Naive B cell (primary cell): ENCODE measurements around the gene NDFIP2. TPM values are rescaled to one million over a fixed set of nuclear protein-coding genes. Genes with fewer than 3 reads are reported as not detected.

Source experiments
- ATAC-seq, 2 donors: fragments of 150-1000 bp; cut with Tn5 transposase; 2 replicates each; pipeline ENCODE4 v1.10.0; 2021; ENCODE audit warnings: low read depth in 2 of 2, mild to moderate bottlenecking in 2 of 2, moderate library complexity in 2 of 2
- DNase-seq: peaks from one replicate; pipeline ENCODE4 v3.0.0; 2022
- H3K27ac Mint-ChIP-seq, 6 donors: one replicate each; pipeline ENCODE4 v1.8.0; 2020 to 2022; ENCODE audit warnings: mild to moderate bottlenecking in 6 of 6, mixed read lengths in 6 of 6, moderate library complexity in 5 of 6, inconsistent platforms in 2 of 6
- H3K27me3 Mint-ChIP-seq, 3 donors: one replicate each; pipeline ENCODE4 v1.8.0; 2021 to 2022; ENCODE audit warnings: mixed read lengths in 3 of 3, mild to moderate bottlenecking in 1 of 3
- H3K36me3 Mint-ChIP-seq, 2 donors: one replicate each; pipeline ENCODE4 v1.8.0; 2020 to 2022; ENCODE audit warnings: mixed read lengths in 2 of 2, inconsistent platforms in 1 of 2, mild to moderate bottlenecking in 1 of 2
- H3K4me1 Mint-ChIP-seq, 3 donors: one replicate each; pipeline ENCODE4 v1.8.0; 2020 to 2022; ENCODE audit warnings: mixed read lengths in 3 of 3, inconsistent platforms in 1 of 3, mild to moderate bottlenecking in 1 of 3, moderate library complexity in 1 of 3
- H3K4me3 Mint-ChIP-seq, 8 donors: one replicate each; pipeline ENCODE4 v1.8.0; 2020 to 2022; ENCODE audit warnings: mild to moderate bottlenecking in 8 of 8, mixed read lengths in 8 of 8, moderate library complexity in 8 of 8, inconsistent platforms in 2 of 8
- H3K9me3 Mint-ChIP-seq, 7 donors: one replicate each; pipeline ENCODE4 v1.8.0; 2020 to 2022; ENCODE audit warnings: mixed read lengths in 7 of 7, mild to moderate bottlenecking in 5 of 7, inconsistent platforms in 2 of 7, moderate library complexity in 1 of 7
- polyA plus RNA-seq, 6 donors: library from polyadenylated mRNA; unstranded; fragments of 300-500 nt; fragmentation: Illumina TruSeq; gene quantifications; one replicate each; pipeline ENCODE4 v1.2.3, GENCODE V29; 2021; ENCODE audit warnings: low read depth in 6 of 6

NDFIP2 gene
- polyA plus RNA-seq, 6 donors from 2014 or later: 0.14 TPM; not detected in 5

DNA sequence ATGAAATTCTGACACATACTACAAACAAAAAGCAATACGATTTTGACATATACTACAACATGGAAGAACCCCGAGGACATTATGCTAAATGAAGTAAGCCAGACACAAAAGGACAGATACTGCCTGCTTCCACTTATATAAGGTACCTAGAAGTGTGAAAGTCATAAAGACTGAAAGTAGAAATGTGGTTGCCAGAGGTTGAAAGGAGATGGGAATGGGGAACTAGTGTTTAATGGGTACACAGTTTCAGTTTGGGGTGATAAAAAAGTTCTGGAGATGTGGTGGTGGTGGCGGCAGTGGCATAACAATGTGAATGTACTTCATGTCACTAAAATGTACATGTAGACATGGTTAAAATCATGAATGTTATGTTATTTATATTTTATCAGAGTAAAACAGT lies 12.1 kb upstream of the NDFIP2 start:
- no peak for ATAC-seq
- H3K27me3 Mint-ChIP-seq: peaks cover 22 to 41% (median 27%) of the 10 kb centered on the region in 3 donors
- no peaks in the 10 kb centered on the region for H3K36me3 Mint-ChIP-seq
- H3K9me3 Mint-ChIP-seq: peaks cover 0 to 6% (median 1%) of the 10 kb centered on the region in 7 donors
- H3K4me1 Mint-ChIP-seq: no peaks in the 10 kb centered on the region
- no peak overlapping the region for H3K4me3 Mint-ChIP-seq
- no peak overlapping the region for H3K27ac Mint-ChIP-seq
- no peak for DNase-seq

DNA sequence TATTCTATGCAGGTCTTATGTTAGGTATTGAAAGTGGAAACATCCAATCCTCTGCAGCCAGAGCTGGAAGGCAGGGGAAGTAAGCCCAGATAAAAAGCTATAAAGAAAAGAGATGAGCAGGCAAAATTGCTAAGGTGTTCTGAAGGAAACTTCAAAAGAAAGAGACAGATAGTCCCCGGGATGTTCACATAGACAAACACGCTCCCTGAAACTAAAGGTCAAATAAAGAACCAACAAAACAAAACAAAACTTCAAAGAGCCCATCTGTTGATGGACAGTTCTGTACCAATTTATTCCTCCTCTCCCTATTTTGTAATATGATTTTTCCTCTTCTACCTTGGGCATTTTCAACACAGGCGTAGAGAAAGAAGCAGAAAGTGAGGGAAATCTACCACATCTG lies 11.3 kb upstream of the NDFIP2 start:
- no peak for ATAC-seq
- no peak for DNase-seq
- no peaks in the 10 kb centered on the region for H3K4me1 Mint-ChIP-seq
- peaks cover 0 to 13% (median 8%) of the 10 kb centered on the region in 7 donors for H3K9me3 Mint-ChIP-seq
- no peak overlapping the region for H3K27ac Mint-ChIP-seq
- peaks cover 28 to 46% (median 35%) of the 10 kb centered on the region in 3 donors for H3K27me3 Mint-ChIP-seq
- H3K4me3 Mint-ChIP-seq: no peak overlapping the region
- peaks cover 0 to 5% of the 10 kb centered on the region in 2 donors for H3K36me3 Mint-ChIP-seq

DNA sequence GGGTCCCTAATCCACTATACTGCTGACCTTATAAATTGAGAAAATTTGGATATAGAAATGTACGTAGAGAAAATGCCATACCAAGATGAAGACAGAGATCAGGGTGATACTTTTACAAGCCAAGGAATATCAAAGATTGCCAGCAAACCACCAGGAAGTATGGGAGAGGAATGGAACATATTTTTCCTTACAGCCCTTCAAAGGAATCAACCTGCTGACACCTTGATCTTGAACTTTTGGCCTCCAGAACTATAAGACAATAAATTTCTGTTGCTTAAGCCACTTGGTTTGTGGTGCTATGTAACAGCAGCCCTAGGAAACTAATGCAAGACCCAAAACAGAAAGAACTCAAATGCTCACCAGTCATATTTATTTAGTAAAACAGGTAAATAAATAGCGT lies 10.3 kb upstream of the NDFIP2 start:
- H3K27ac Mint-ChIP-seq: no peak overlapping the region
- DNase-seq: no peak
- peaks cover 0 to 17% (median 12%) of the 10 kb centered on the region in 7 donors for H3K9me3 Mint-ChIP-seq
- H3K4me3 Mint-ChIP-seq: no peak overlapping the region
- peaks cover 0 to 8% of the 10 kb centered on the region in 2 donors for H3K36me3 Mint-ChIP-seq
- no peaks in the 10 kb centered on the region for H3K4me1 Mint-ChIP-seq
- peaks cover 29 to 48% (median 41%) of the 10 kb centered on the region in 3 donors for H3K27me3 Mint-ChIP-seq
- ATAC-seq: no peak

DNA sequence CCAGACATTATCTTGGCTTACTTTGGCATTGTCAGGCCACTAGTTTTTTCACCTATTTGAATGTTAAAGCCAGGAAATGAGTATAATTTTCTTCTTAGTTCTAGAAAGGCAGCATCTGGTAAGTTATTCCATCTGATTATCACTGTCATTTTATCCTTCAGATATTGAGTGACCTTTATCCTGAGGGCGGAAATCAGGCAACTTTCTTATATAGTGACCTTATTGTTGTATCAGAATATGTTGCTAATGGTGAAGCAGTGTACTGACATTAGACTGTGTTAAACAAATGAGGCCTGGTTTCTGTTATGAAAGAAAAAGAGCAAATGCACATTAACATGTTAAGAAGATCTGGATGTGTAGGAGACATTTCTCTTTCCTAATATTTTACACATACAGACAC lies 5.4 kb upstream of the NDFIP2 start:
- peaks cover 0 to 8% of the 10 kb centered on the region in 2 donors for H3K36me3 Mint-ChIP-seq
- H3K27me3 Mint-ChIP-seq: peaks cover 46 to 52% (median 51%) of the 10 kb centered on the region in 3 donors
- H3K4me3 Mint-ChIP-seq: no peak overlapping the region

DNA sequence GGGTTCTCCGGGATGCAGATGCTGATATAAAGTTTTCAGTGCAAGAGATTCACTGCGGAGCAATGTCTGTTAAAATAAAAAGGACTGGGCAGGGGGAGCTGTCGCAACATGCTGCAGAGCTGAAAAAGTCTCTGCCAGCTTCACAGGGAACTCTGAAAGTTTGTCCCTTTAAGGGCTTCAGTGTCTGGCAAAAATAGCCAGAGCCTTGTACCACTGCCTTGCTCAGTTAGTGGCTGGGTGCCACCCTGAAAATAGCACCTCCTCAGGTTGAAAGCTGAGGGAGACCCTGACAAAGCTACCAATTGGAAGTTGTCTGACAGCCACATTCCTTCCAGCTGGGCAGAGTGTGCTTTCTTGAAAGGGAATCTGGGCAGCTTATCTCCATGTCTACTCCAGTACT lies 3.0 kb upstream of the NDFIP2 start:
- ATAC-seq (no peak), DNase-seq (no peak)
- peaks cover 5 to 8% of the 10 kb centered on the region in 2 donors for H3K36me3 Mint-ChIP-seq
- H3K4me1 Mint-ChIP-seq: peaks cover 12 to 18% (median 17%) of the 10 kb centered on the region in 3 donors
- peaks cover 51 to 54% (median 54%) of the 10 kb centered on the region in 3 donors for H3K27me3 Mint-ChIP-seq
- peaks cover 0 to 17% (median 12%) of the 10 kb centered on the region in 7 donors for H3K9me3 Mint-ChIP-seq
- no peak overlapping the region for H3K27ac Mint-ChIP-seq
- peak overlapping the region in 1 of 8 donors; percentile 41 for H3K4me3 Mint-ChIP-seq

More for the DNA sequence above, 5.4 kb upstream of the NDFIP2 start:
- ATAC-seq (no peak), DNase-seq (no peak)
- peaks cover 0 to 16% (median 12%) of the 10 kb centered on the region in 7 donors for H3K9me3 Mint-ChIP-seq
- no peak overlapping the region for H3K27ac Mint-ChIP-seq
- H3K4me1 Mint-ChIP-seq: peaks cover under 1 to 4% (median under 1%) of the 10 kb centered on the region in 3 donors

DNA sequence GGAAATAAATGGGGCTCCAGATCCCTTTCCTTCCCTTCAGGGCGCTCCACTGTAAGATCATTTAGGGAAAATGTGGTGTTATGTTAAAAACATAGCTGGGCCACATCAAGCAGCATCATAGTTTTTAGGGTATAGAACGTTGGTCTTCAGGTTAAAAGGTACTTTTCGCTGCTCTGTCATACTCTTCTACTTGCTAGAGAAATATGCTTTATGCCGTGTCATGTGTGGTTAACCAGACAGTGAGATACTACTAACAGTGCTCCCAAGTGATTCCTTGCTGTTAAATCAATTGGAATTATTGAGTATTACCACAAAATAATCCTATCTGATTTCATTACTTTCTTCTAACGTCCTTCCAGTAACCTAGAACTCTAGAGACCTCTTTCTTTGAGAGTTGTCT lies 1.1 kb upstream of the NDFIP2 start:
- Mint-ChIP-seq H3K4me3 (peak overlapping the region in 5 of 8 donors; percentile 51 to 94 (median 83)), H3K27ac (no peak overlapping the region), H3K9me3 (peaks cover 0 to 7% (median 4%) of the 10 kb centered on the region in 7 donors), H3K4me1 (peaks cover 12 to 18% (median 17%) of the 10 kb centered on the region in 3 donors), H3K36me3 (peaks cover 0 to 5% of the 10 kb centered on the region in 2 donors), H3K27me3 (peaks cover 43 to 55% (median 46%) of the 10 kb centered on the region in 3 donors)
- no peak for ATAC-seq
- no peak for DNase-seq

DNA sequence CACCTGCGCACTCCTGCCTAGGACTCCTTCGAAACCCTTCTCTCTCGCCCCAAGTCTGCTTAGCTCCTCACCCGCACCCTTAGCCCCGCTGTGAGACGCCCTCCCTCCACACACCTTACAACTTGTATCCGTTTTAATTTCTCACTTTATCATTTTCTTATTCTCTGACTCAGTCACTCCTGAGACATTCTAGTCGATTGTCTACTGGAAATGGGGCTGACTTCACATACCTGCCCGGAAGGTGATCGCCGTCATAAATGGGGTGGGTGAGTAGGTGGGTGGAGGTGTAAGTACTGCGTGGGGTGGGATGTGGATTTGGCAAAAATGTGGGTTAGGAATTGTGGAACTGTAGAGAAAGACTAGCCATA lies 714 bp downstream of the NDFIP2 start:
- Mint-ChIP-seq H3K27me3 (peaks cover 44 to 67% (median 51%) of the 10 kb centered on the region in 3 donors), H3K27ac (peak overlapping the region in 4 of 6 donors; percentile 0 to 93 (median 48)), H3K4me3 (peak overlapping the region; percentile 81 to 94 (median 88)), H3K4me1 (peaks cover 12 to 18% (median 17%) of the 10 kb centered on the region in 3 donors), H3K9me3 (peaks cover 0 to 6% (median 3%) of the 10 kb centered on the region in 7 donors), H3K36me3 (peaks cover 0 to 5% of the 10 kb centered on the region in 2 donors)
- peak; percentile 1 for DNase-seq
- ATAC-seq: peak; percentile 23 to 34

DNA sequence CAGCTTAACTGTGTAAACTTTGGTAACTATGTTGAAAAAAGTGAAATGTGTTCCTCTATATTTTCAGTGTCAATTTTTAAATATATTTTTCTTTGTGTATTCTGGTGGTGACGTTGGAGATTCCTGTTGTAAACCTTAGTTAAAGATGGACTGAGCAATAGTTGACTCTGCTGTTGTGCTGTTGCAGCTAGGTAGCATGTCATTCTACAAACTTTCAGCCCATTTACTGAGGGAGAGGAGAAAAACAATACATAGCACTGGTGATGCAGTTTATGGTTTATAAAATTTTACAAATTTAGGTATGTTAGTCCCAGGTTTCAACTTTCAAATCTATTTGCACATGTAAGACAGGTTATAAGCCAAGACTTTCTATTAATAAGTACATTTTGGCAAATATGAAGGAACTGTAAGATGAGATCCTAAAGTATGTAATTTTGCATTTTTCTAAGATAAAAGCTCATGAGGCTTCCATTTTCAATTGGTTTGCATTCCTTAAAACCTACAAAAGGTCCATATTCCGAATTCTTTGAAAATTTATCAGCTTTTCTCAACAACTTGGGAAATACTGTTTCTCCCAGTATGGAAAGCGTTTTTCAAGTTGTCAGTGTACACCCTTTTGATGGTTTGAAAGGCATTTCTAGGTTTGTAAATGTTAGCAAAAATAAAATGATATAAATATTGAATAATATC lies 1.5 kb downstream of the NDFIP2 start:
- H3K4me3 Mint-ChIP-seq: peak overlapping the region in 7 of 8 donors; percentile 28 to 94 (median 86)
- DNase-seq (no peak), ATAC-seq (no peak)
- H3K36me3 Mint-ChIP-seq: peaks cover 0 to 5% of the 10 kb centered on the region in 2 donors
- peaks cover 49 to 72% (median 54%) of the 10 kb centered on the region in 3 donors for H3K27me3 Mint-ChIP-seq
- H3K9me3 Mint-ChIP-seq: peaks cover 0 to 6% (median 2%) of the 10 kb centered on the region in 7 donors
- H3K4me1 Mint-ChIP-seq: peaks cover 12 to 18% (median 17%) of the 10 kb centered on the region in 3 donors
- H3K27ac Mint-ChIP-seq: no peak overlapping the region

DNA sequence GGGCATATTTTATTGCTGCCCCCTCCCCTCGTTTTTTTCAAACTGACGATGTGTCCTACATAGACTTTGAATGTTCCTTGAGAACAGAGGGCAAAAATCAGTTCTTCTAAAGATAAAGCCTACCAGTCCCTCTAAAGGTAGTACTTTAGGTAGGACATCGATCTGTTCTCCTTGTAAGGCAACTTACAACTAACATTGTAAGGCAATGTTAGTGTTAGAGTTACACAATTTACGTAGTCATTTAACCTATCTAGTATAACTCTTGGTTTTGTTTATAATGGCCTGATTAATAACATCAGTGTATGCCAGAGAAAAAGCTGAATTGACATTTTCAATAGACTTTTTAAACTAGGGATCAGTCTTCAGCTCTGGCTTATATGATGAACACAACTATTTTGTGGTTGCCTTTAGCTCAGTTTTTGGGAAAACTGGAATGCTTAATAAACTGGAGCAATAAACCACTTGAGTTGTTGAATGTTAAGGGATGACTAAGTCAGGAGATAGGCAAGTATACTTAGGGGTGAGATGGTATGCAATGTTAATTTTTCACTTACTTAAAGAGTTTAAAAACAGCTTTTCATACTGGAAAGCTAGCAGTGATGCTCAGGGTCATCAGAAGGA lies 2.2 kb downstream of the NDFIP2 start:
- H3K27me3 Mint-ChIP-seq: peaks cover 45 to 70% (median 53%) of the 10 kb centered on the region in 3 donors
- peak overlapping the region in 2 of 8 donors; percentile 21 to 42 for H3K4me3 Mint-ChIP-seq
- ATAC-seq: no peak
- peaks cover 12 to 18% (median 17%) of the 10 kb centered on the region in 3 donors for H3K4me1 Mint-ChIP-seq
- peaks cover 0 to 5% of the 10 kb centered on the region in 2 donors for H3K36me3 Mint-ChIP-seq
- no peak for DNase-seq
- H3K9me3 Mint-ChIP-seq: peaks cover 0 to 6% (median 2%) of the 10 kb centered on the region in 7 donors
- H3K27ac Mint-ChIP-seq: no peak overlapping the region

DNA sequence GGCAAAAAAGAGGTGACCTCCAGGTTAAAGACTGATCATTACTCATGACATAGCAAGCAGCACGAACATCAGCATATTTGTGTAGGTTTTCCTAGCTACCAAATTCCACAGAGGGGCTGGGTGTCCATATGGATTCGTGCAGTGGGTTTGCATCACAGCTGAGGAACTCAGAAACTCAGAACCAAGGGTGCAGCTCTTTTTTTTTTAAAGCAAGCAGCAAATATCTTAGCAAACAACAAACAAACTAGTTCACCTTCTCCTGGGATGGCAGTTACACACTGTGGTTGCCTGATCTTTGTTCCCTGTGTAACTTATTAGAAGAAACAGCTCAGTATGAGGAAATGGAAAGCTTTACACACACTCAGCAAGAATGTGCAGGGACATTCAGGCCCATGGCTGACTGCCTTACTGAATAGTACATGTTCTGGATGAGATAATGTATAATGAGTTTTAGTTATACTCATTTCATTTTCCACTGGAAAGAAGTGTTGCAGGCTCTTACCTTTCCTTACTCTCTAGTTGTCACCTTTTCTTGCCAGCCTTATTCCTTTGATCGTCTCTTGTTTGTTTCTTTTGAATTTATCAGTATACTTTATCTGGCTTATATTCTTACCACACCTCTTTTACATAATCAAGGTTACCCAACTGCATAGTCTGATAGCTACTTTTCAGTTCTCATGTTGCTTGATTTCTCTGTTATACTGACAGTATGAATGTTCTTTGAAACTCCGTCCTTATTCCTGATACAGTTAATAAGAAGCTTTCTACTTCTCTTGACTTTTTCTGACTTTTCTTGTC lies 4.3 kb downstream of the NDFIP2 start:
- Mint-ChIP-seq H3K27ac (no peak overlapping the region), H3K36me3 (peaks cover 0 to 5% of the 10 kb centered on the region in 2 donors), H3K27me3 (peaks cover 34 to 72% (median 55%) of the 10 kb centered on the region in 3 donors), H3K4me3 (no peak overlapping the region), H3K4me1 (peaks cover 12 to 18% (median 16%) of the 10 kb centered on the region in 3 donors), H3K9me3 (peaks cover 0 to 6% (median 2%) of the 10 kb centered on the region in 7 donors)
- no peak for ATAC-seq
- DNase-seq: no peak

DNA sequence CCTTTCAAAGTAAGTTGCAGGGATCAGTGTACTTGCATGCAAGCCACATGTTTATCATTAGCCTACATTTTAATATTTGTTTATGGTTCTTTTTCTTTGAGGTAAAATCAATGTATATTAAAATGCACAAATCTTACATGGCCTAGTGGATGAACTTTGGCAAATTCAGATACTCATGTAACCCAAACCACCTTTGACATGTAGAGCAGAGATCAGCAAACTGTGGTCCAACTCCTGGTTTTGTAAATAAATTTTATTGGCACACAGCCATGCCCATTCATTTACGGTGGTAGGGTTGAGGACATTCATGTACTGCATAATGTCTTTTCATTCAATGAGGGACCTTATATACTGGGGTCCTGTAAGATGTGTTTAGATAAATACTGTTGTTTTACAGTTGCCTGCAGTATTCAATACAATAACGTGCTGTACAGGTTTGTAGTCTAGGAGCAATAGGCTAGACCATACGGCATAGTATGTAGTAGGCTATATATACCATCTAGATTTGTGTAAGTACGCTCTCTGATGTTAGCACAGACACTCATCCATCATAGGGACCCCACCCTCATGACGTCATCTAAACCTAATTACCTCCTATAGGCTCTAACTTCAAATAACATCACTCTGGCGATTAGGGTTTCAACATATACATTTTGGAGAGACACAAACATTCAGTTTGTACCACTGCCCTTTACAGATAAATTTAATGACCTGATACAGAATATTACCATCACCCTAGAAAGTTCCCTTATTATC lies 5.7 kb downstream of the NDFIP2 start:
- Mint-ChIP-seq H3K9me3 (peaks cover 0 to 3% (median 2%) of the 10 kb centered on the region in 7 donors), H3K4me1 (peaks cover 3 to 7% (median 6%) of the 10 kb centered on the region in 3 donors), H3K27ac (no peak overlapping the region), H3K36me3 (peaks cover 0 to 3% of the 10 kb centered on the region in 2 donors), H3K4me3 (no peak overlapping the region), H3K27me3 (peaks cover 25 to 58% (median 51%) of the 10 kb centered on the region in 3 donors)
- DNase-seq: no peak
- ATAC-seq: no peak

DNA sequence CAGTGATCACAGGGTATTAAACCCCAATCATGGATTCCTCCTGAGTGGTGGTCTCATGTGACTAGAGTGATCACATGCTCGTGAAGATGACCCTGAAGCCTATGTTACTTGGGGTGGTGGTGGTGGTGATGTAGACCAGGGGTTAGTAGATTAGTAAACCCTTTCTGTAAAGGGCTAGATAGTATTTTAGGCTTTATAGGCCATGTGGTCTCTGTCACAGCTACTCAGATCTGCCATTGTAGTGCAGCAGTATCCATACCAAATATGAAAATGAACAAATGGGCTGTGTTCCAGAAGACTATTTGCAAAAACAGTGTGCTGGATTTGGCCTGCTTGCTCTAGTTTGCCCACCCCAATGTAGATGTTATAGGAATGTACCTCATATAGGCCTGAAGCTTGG lies 9.4 kb downstream of the NDFIP2 start:
- peaks cover 0 to 2% (median 0%) of the 10 kb centered on the region in 7 donors for H3K9me3 Mint-ChIP-seq
- H3K4me3 Mint-ChIP-seq: no peak overlapping the region
- ATAC-seq (no peak), DNase-seq (no peak)
- H3K27me3 Mint-ChIP-seq: peaks cover 27 to 45% (median 34%) of the 10 kb centered on the region in 3 donors
- H3K4me1 Mint-ChIP-seq: no peaks in the 10 kb centered on the region
- no peaks in the 10 kb centered on the region for H3K36me3 Mint-ChIP-seq
- H3K27ac Mint-ChIP-seq: no peak overlapping the region
